ENCODE data around the gene THSD4. TPM values are rescaled to one million over a fixed set of nuclear protein-coding genes. Genes with fewer than 3 reads are reported as not detected.
A peak's percentile ranks its signal among the peaks of the same experiment; 100 is the strongest.

THSD4 gene
- total RNA-seq, 1 donor from 2014 or later: 2.5 TPM

DNA sequence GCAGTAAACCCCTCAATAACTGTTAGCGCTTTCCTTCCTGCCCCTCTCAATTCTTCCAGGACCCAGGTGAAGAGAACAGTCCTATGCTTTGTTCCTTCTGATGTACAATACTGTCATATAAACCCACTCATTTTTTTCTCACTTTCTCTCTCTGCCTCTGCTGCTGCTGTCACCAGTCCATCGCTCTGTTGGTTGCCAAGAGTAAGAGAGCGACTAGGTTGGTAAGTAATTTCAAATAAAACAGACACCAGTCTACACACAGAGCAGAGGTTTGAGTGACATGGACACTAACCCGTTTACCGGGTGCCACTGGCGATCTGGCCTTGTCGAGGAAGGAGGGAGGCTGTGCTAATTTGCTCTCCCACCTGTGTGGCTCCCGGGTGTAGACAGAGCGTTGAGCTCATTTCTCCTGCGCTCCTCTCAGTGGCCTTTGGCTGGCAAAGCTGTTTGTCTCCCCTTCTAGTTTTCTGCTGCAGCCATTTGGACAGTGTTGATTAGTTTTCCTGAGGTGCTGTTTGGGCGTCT is 215.4 kb downstream of the THSD4 start:
- Histone ChIP-seq H2AFZ (ENCODE audit: low read depth, low read length) (no peak overlapping the region), H3K9me3 (ENCODE audit: insufficient read depth, low read depth, low read length) (no peaks in the 10 kb centered on the region), H3K4me1 (ENCODE audit: insufficient read depth, low read length) (peaks cover 38% of the 10 kb centered on the region), H3K9ac (ENCODE audit: low read length) (no peak overlapping the region), H3K27me3 (ENCODE audit: insufficient read depth, low read length) (no peaks in the 10 kb centered on the region), H3K27ac (ENCODE audit: low read depth, low read length) (no peak overlapping the region), H3K36me3 (ENCODE audit: insufficient read depth, low read length) (no peaks in the 10 kb centered on the region), H3K4me3 (ENCODE audit: insufficient read depth, low read depth, low read length) (no peak overlapping the region), H3K79me2 (ENCODE audit: insufficient read depth, low read length) (no peaks in the 10 kb centered on the region), H3K4me2 (ENCODE audit: low read length) (no peak overlapping the region), H4K20me1 (ENCODE audit: insufficient read depth, low read length) (no peaks in the 10 kb centered on the region)
- no peak for TF ChIP-seq CTCF (IDR thresholded peaks at IDR 0.05; ENCODE audit: insufficient read depth, low read depth, low read length)
- no peak for TF ChIP-seq EZH2 (IDR thresholded peaks at IDR 0.05; ENCODE audit: insufficient read depth, low read length)
- Mint-ChIP-seq H3K4me1 (ENCODE audit: low read depth, unreplicated experiment) (peaks cover 17% of the 10 kb centered on the region), H3K27me3 (ENCODE audit: low read depth, unreplicated experiment) (no peaks in the 10 kb centered on the region), H3K9me3 (ENCODE audit: unreplicated experiment) (no peaks in the 10 kb centered on the region), H3K4me3 (ENCODE audit: unreplicated experiment) (no peak overlapping the region), H3K36me3 (ENCODE audit: low read depth, unreplicated experiment) (no peaks in the 10 kb centered on the region), H3K27ac (ENCODE audit: unreplicated experiment) (no peak overlapping the region)
- DNase-seq (ENCODE audit: low read depth) (no peak), FAIRE-seq (no peak)

DNA sequence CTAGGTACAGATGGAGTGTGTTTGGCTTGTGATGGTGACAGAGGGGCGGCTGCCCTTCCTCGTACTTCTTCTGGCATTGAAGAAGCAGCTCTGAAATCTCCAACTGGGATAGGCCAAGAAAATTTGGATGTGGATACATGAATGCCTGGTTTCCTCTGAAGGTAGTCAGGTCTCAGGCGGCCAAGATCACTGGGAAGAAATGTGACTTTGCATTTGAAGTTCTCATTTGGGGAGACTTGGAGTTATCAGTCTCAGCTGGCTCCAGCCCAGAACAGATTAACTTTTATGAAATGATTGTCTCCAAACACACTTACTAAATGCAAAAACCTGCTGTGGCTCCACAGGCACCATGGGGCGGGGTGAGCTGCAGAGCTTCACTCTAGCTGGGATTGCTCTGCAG is 215.9 kb downstream of the THSD4 start:
- no peak overlapping the region for H3K4me3 ChIP-seq (ENCODE audit: insufficient read depth, low read depth, low read length)
- no peaks in the 10 kb centered on the region for H3K79me2 ChIP-seq (ENCODE audit: insufficient read depth, low read length)
- no peak overlapping the region for H2AFZ ChIP-seq (ENCODE audit: low read depth, low read length)
- H3K27ac ChIP-seq (ENCODE audit: low read depth, low read length): no peak overlapping the region
- peaks cover 17% of the 10 kb centered on the region for H3K4me1 Mint-ChIP-seq (ENCODE audit: low read depth, unreplicated experiment)
- H3K27ac Mint-ChIP-seq (ENCODE audit: unreplicated experiment): no peak overlapping the region
- TF ChIP-seq EZH2 (IDR thresholded peaks at IDR 0.05; ENCODE audit: insufficient read depth, low read length): no peak
- TF ChIP-seq CTCF (IDR thresholded peaks at IDR 0.05; ENCODE audit: insufficient read depth, low read depth, low read length): no peak
- no peaks in the 10 kb centered on the region for H3K27me3 Mint-ChIP-seq (ENCODE audit: low read depth, unreplicated experiment)
- no peaks in the 10 kb centered on the region for H3K9me3 ChIP-seq (ENCODE audit: insufficient read depth, low read depth, low read length)
- H3K27me3 ChIP-seq (ENCODE audit: insufficient read depth, low read length): no peaks in the 10 kb centered on the region
- H3K4me1 ChIP-seq (ENCODE audit: insufficient read depth, low read length): peaks cover 33% of the 10 kb centered on the region
- H3K9me3 Mint-ChIP-seq (ENCODE audit: unreplicated experiment): no peaks in the 10 kb centered on the region
- H3K9ac ChIP-seq (ENCODE audit: low read length): no peak overlapping the region
- no peaks in the 10 kb centered on the region for H3K36me3 Mint-ChIP-seq (ENCODE audit: low read depth, unreplicated experiment)
- FAIRE-seq (no peak), DNase-seq (ENCODE audit: low read depth) (no peak)
- H3K4me3 Mint-ChIP-seq (ENCODE audit: unreplicated experiment): no peak overlapping the region
- H3K36me3 ChIP-seq (ENCODE audit: insufficient read depth, low read length): no peaks in the 10 kb centered on the region
- no peaks in the 10 kb centered on the region for H4K20me1 ChIP-seq (ENCODE audit: insufficient read depth, low read length)
- H3K4me2 ChIP-seq (ENCODE audit: low read length): no peak overlapping the region

DNA sequence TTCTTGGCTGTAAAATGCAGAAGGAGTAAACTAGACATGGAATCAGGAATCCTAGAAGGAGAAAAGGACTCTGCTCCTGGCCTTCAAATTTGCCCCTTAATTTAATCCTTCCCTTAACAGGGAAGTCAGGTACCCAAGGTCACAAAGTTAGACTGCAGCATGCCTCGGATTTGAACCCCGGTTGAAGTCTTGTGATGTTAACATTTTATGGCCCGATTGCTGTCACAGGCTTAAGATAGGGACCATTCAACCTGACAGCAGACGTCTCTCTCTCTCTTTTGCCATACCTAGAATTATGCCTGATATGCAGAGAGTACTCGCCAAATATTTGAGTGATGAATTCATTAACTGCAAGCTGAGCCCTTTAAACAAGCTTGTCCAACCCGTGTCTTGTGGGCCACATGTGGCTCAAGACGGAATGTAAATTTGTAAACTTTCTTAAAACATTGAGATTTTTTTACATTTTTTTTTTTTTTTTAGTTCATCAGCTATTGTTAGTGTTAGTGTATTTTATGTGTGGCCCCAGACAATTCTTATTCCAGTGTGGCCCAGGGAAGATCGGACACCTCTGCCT is 217.2 kb downstream of the THSD4 start:
- Histone ChIP-seq H3K4me3 (ENCODE audit: insufficient read depth, low read depth, low read length) (no peak overlapping the region), H3K4me1 (ENCODE audit: insufficient read depth, low read length) (peaks cover 33% of the 10 kb centered on the region), H2AFZ (ENCODE audit: low read depth, low read length) (no peak overlapping the region), H3K9me3 (ENCODE audit: insufficient read depth, low read depth, low read length) (no peaks in the 10 kb centered on the region), H3K79me2 (ENCODE audit: insufficient read depth, low read length) (no peaks in the 10 kb centered on the region), H3K27me3 (ENCODE audit: insufficient read depth, low read length) (no peaks in the 10 kb centered on the region), H3K4me2 (ENCODE audit: low read length) (no peak overlapping the region), H3K9ac (ENCODE audit: low read length) (no peak overlapping the region), H4K20me1 (ENCODE audit: insufficient read depth, low read length) (no peaks in the 10 kb centered on the region), H3K36me3 (ENCODE audit: insufficient read depth, low read length) (no peaks in the 10 kb centered on the region), H3K27ac (ENCODE audit: low read depth, low read length) (no peak overlapping the region)
- Mint-ChIP-seq H3K4me3 (ENCODE audit: unreplicated experiment) (no peak overlapping the region), H3K27ac (ENCODE audit: unreplicated experiment) (no peak overlapping the region), H3K27me3 (ENCODE audit: low read depth, unreplicated experiment) (peaks cover 2% of the 10 kb centered on the region), H3K9me3 (ENCODE audit: unreplicated experiment) (no peaks in the 10 kb centered on the region), H3K36me3 (ENCODE audit: low read depth, unreplicated experiment) (no peaks in the 10 kb centered on the region), H3K4me1 (ENCODE audit: low read depth, unreplicated experiment) (peaks cover 17% of the 10 kb centered on the region)
- TF ChIP-seq EZH2 (IDR thresholded peaks at IDR 0.05; ENCODE audit: insufficient read depth, low read length): no peak
- FAIRE-seq: no peak
- peak; percentile 73 for DNase-seq (ENCODE audit: low read depth)
